Natural killer cell (primary cell): ENCODE measurements around the gene SLC22A24. TPM values are rescaled to one million over a fixed set of nuclear protein-coding genes. Genes with fewer than 3 reads are reported as not detected.

Experiments used
- ATAC-seq, 3 donors: fragments of 150-1000 bp in 2 of 3; fragments of 200-7000 bp in 1 of 3; cut with Tn5 transposase; 1 replicate in 1 of 3; 2 replicates in 2 of 3; pipeline ENCODE4 v1.10.0; 2021; ENCODE audit warnings: mild to moderate bottlenecking in 2 of 3, moderate library complexity in 2 of 3
- DNase-seq, 2 donors: peaks; one replicate each; pipeline versions ENCODE4 v3.0.0 to v3.0.0-alpha.2; 2013 to 2021; ENCODE audit warnings: mixed read lengths in 1 of 2
- H3K27ac ChIP-seq: one replicate; pipeline ENCODE4 v1.5.1; 2013; ENCODE audit warnings: mild to moderate bottlenecking, low read length
- H3K27me3 ChIP-seq: one replicate; pipeline ENCODE4 v1.6.1; 2013; ENCODE audit warnings: low read length; ENCODE audit not compliant: control insufficient read depth, insufficient read depth
- H3K36me3 ChIP-seq: one replicate; pipeline ENCODE4 v1.6.1; 2013; ENCODE audit warnings: low read length; ENCODE audit not compliant: control insufficient read depth, insufficient read depth
- H3K4me1 ChIP-seq: one replicate; pipeline ENCODE4 v1.6.1; 2013; ENCODE audit warnings: low read length; ENCODE audit not compliant: control insufficient read depth, insufficient read depth
- H3K4me3 ChIP-seq: one replicate; pipeline ENCODE4 v1.5.1; 2013; ENCODE audit warnings: low read length
- H3K9me3 ChIP-seq: one replicate; pipeline ENCODE4 v1.6.1; 2013; ENCODE audit warnings: low read length; ENCODE audit not compliant: control insufficient read depth, insufficient read depth
- H3K27ac Mint-ChIP-seq, 2 donors: one replicate each; pipeline ENCODE4 v1.8.0; 2022; ENCODE audit warnings: mild to moderate bottlenecking in 2 of 2, mixed read lengths in 2 of 2, moderate library complexity in 1 of 2
- H3K27me3 Mint-ChIP-seq, 2 donors: one replicate each; pipeline ENCODE4 v1.8.0; 2022; ENCODE audit warnings: low read depth in 2 of 2, mixed read lengths in 2 of 2
- H3K36me3 Mint-ChIP-seq: one replicate; pipeline ENCODE4 v1.8.0; 2022; ENCODE audit warnings: mixed read lengths
- H3K4me1 Mint-ChIP-seq, 2 donors: one replicate each; pipeline ENCODE4 v1.8.0; 2022; ENCODE audit warnings: mixed read lengths in 2 of 2
- H3K4me3 Mint-ChIP-seq: one replicate; pipeline ENCODE4 v1.8.0; 2022; ENCODE audit warnings: mild to moderate bottlenecking, moderate library complexity, mixed read lengths
- H3K9me3 Mint-ChIP-seq, 2 donors: one replicate each; pipeline ENCODE4 v1.8.0; 2022; ENCODE audit warnings: mixed read lengths in 2 of 2
- CTCF ChIP-seq: fragments of 200-600 bp; IDR thresholded peaks from one replicate; pipeline ENCODE4 v1.8.0; 2022; ENCODE audit warnings: antibody characterized with exemption
- WGBS: methylation state at CpG from one replicate; pipeline ENCODE4 v1.1.7; 2013; ENCODE audit warnings: missing lambda C conversion rate; ENCODE audit not compliant: insufficient coverage; 5-methylcytosine and 5-hydroxymethylcytosine counted together
- intact Hi-C: fragments of 100-400 bp; cut with micrococcal nuclease; formaldehyde crosslinking; loops from one replicate; pipeline ENCODE4 v1.14.2; 2022
- total RNA-seq, 4 donors: library from RNA; stranded (reverse); fragments of 120-200 nt in 1 of 4; gene quantifications; one replicate each; pipeline versions ENCODE4 v1.2.3 to v1.2.4, GENCODE V29; 2013 to 2022

SLC22A24 gene
- total RNA-seq: not detected
- not detected for total RNA-seq (2013)

DNA sequence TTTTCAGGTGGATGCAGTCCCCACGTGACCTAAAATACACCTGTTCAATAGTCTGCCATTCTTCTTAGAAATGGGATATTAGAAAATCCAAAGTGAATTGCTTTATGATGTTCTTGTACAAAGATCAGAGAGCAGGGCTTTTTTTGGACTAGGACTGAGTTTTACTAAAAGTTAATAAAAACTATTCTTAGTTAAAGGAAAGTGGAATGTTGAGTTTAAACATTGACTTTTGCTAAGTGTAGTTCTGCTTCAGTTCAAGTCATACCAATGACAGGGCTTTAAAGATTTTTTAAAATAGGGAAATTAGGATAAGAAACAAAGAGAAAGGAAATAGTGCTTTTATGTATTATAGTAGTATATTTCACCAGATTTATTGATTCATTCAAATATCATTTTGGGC is at the start of gene SLC22A24:
SLC22A24 (minus strand) TSS at position 101 of the 400 bp plus-strand sequence. CDS start 442 bp downstream, outside the sequence.
- Mint-ChIP-seq H3K36me3 (no peaks in the 10 kb centered on the region), H3K27ac (no peak within 1 kb of the TSS)
- TF ChIP-seq CTCF: no peak

DNA sequence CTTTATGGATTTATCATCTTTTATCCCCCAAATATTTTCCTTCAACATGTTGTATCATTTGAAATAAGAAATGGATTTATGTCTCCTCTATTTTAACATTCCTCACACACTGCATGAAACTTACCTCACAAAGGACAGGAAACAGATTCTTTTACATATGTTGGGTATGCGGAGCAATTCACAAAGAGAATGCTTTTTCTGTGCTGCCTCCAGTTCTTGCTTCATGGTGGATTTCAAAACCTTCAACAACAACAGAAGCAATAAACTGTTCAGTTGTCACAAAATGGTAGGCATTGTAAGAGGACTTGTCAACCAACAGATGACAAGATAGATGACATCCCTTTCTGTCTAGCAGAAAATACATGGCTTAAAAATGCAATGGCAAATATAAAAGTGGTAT is 36.5 kb upstream of the SLC22A24 start:
- Mint-ChIP-seq H3K27ac (no peak overlapping the region), H3K4me1 (no peaks in the 10 kb centered on the region), H3K9me3 (peaks cover 3 to 4% of the 10 kb centered on the region in 2 donors), H3K4me3 (no peak overlapping the region), H3K36me3 (peaks cover 15% of the 10 kb centered on the region), H3K27me3 (peaks cover 19 to 63% of the 10 kb centered on the region in 2 donors)
- ATAC-seq (no peak), DNase-seq (no peak)
- no peaks in the 10 kb centered on the region for H3K36me3 ChIP-seq
- no peaks in the 10 kb centered on the region for H3K4me1 ChIP-seq
- H3K9me3 ChIP-seq: peaks cover 2% of the 10 kb centered on the region
- no peak overlapping the region for H3K4me3 ChIP-seq
- intact Hi-C loops: no loop called here
- no peak for TF ChIP-seq CTCF
- no peak overlapping the region for H3K27ac ChIP-seq
- 100% methylated on average over 1 of the region's 1 CpG for WGBS
- H3K27me3 ChIP-seq: peaks cover 5% of the 10 kb centered on the region

More for the DNA sequence above, at the start of gene SLC22A24:
- Histone ChIP-seq H3K36me3 (no peaks in the 10 kb centered on the region), H3K4me1 (no peaks in the 10 kb centered on the region), H3K27ac (no peak within 1 kb of the TSS), H3K9me3 (no peaks in the 10 kb centered on the region), H3K4me3 (no peak within 1 kb of the TSS), H3K27me3 (no peaks in the 10 kb centered on the region)
- Mint-ChIP-seq H3K4me1 (no peaks in the 10 kb centered on the region), H3K9me3 (no peaks in the 10 kb centered on the region), H3K27me3 (peaks cover 7 to 22% of the 10 kb centered on the region in 2 donors), H3K4me3 (no peak within 1 kb of the TSS)
- ATAC-seq: no peak
- WGBS: 100% methylated on average over 1 of the region's 1 CpG
- intact Hi-C loops: no loop called here
- no peak for DNase-seq

- H3K4me3 ChIP-seq: no peak overlapping the region
- peaks cover 5% of the 10 kb centered on the region for H3K27me3 ChIP-seq
- H3K27me3 Mint-ChIP-seq: peaks cover 19 to 68% of the 10 kb centered on the region in 2 donors
- no peak overlapping the region for H3K4me3 Mint-ChIP-seq
- DNase-seq: no peak
- H3K9me3 Mint-ChIP-seq: peaks cover 3 to 4% of the 10 kb centered on the region in 2 donors
- no peak overlapping the region for H3K27ac Mint-ChIP-seq
- TF ChIP-seq CTCF: no peak
- intact Hi-C loops: no loop called here
- peaks cover 15% of the 10 kb centered on the region for H3K36me3 Mint-ChIP-seq
- H3K4me1 ChIP-seq: no peaks in the 10 kb centered on the region
- no peak for ATAC-seq
- 67% methylated on average over 1 of the region's 1 CpG for WGBS
- H3K9me3 ChIP-seq: peaks cover 2% of the 10 kb centered on the region
- H3K4me1 Mint-ChIP-seq: no peaks in the 10 kb centered on the region
- H3K27ac ChIP-seq: no peak overlapping the region
- no peaks in the 10 kb centered on the region for H3K36me3 ChIP-seq
These were observed 35.5 kb upstream of the SLC22A24 start for GRCh38 chr11:63179432-63180041.

DNA sequence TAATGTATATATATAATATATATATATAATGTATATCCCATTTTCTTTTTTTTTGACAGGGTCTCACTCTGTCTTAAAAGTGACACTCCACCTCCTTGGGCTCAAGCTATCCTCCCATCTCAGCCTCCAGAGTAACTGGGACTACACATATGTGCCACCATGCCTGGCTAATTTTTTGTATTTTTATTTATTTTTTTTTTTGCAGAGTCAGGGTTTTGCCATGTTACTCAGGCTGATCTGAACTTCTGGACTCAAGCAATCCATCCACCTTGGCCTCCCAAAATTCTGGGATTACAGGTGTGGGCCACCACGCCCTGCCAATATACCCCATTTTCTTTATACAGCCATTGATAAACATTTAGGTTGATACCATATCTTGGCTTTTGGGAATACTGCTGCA is 33.9 kb upstream of the SLC22A24 start:
- TF ChIP-seq CTCF: no peak
- H3K9me3 Mint-ChIP-seq: peaks cover 3 to 4% of the 10 kb centered on the region in 2 donors
- intact Hi-C loops: no loop called here
- H3K9me3 ChIP-seq: peaks cover 2% of the 10 kb centered on the region
- no peak overlapping the region for H3K4me3 ChIP-seq
- no peak overlapping the region for H3K27ac ChIP-seq
- no peak overlapping the region for H3K4me3 Mint-ChIP-seq
- H3K27me3 ChIP-seq: peaks cover 3% of the 10 kb centered on the region
- no peaks in the 10 kb centered on the region for H3K36me3 ChIP-seq
- no peaks in the 10 kb centered on the region for H3K4me1 ChIP-seq
- H3K36me3 Mint-ChIP-seq: peaks cover 15% of the 10 kb centered on the region
- no peaks in the 10 kb centered on the region for H3K4me1 Mint-ChIP-seq
- 89% methylated on average over 1 of the region's 1 CpG for WGBS
- ATAC-seq: no peak
- H3K27me3 Mint-ChIP-seq: peaks cover 16 to 57% of the 10 kb centered on the region in 2 donors
- no peak for DNase-seq
- no peak overlapping the region for H3K27ac Mint-ChIP-seq
